ENCODE results near the gene LYPLAL1.

The LYPLAL1 gene

GRCh38 chr1:219173758-219174459 is at the start of gene LYPLAL1:
Gene LYPLAL1, plus strand, starts transcription at chr1:219173878. Its CDS starts 13 bp downstream, at chr1:219173891.
- DNase-seq: peak; percentile 89

DNA sequence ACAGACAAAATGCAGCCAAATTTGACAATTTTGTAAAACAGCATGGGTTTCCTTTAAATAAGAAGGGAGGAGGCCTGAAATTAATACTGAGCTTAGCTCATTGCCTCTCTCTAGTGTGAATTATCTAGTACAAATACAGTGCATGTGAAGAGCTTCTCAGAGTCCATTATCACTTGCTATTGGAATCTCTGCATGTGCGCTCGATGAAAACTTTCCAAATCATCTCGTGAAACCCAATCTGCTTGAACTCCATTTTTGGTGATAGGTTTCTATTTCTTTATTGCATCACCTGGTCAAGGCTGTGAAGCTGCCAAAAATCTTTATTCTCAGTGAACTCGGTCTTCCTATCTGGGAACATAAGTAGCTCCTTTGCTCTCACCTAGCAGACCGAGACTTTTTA is 49.5 kb upstream of the LYPLAL1 start:
- no peak for DNase-seq

- DNase-seq: no peak
Measured at GRCh38 chr1:219125342-219125741, 48.3 kb upstream of the LYPLAL1 start.

GRCh38 chr1:219126377-219126776 is 47.3 kb upstream of the LYPLAL1 start:
- DNase-seq: no peak

GRCh38 chr1:219128957-219129356 is 44.7 kb upstream of the LYPLAL1 start:
- no peak for DNase-seq

DNA sequence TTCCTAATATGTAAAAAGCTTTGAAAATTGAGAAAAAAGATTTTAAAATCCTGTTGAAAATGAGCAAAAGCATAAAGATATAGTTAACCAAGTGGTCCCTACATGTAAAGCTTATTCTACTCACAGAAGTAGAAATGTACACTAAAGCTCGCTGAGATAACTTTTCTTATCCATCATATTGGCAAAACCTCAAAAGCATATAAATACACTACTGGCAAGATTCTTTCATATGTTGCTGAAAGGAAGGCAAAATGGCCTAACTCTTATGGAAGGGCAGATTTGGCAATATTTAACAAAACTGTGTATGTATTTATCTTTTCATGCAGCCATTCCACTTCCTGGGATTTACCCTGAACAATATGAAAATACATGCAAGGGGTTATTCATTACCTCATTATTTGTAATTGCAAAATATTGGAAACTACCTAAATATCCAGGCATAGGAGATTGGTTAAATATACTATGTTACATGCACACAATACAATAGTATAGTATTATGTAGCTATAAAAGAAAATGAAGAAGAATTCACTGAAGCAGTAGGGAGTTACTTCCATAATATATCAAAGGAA is 43.2 kb upstream of the LYPLAL1 start:
- no peak for DNase-seq

- DNase-seq: no peak
Measured at GRCh38 chr1:219132939-219133338, 40.7 kb upstream of the LYPLAL1 start.

DNA sequence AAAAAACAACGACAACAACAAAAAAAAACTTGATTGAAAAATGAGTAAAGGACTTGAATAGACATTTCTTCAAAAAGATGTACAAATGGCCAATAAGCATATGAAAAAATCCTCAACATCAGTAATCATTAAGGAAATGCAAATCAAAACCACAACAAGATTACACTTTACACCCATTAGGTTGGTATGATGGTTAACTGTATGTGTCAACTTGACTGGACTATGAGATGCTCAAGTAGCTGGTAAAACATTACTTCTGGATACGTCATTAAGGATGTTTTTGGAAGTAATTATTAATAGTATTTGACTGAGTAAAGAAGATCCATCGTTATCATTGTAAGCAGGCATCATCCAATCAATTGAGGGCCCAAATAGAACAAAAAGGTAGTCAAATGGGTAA is 34.9 kb upstream of the LYPLAL1 start:
- DNase-seq: no peak

DNA sequence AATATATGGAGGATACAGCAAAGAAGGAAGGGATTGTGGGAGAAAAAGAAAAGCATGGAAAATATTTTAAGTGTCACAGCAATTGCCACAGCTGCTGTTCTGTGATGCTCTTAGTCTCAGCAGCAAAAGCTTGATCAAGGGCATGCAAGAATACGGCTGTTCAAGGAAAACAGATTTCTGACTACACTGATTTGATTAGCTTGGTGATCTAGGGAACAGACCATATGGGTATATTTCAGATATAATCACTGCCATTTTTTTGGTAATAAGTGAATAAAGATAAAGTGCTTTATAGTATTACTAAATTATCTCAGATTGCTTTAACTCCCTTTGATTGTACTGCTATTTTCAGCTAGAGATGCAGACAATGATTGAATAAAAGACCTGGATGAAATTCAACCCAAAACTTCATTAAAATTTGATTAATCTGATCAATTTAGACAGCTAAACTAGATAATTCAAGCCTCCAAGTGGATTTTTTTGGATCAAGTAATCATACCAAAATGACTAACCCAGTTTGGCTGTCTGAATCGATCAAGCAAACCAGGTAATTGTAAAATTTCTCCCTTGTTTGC is 33.3 kb upstream of the LYPLAL1 start:
- no peak for DNase-seq

GRCh38 chr1:219143735-219144134 is 29.9 kb upstream of the LYPLAL1 start:
- no peak for DNase-seq

DNA sequence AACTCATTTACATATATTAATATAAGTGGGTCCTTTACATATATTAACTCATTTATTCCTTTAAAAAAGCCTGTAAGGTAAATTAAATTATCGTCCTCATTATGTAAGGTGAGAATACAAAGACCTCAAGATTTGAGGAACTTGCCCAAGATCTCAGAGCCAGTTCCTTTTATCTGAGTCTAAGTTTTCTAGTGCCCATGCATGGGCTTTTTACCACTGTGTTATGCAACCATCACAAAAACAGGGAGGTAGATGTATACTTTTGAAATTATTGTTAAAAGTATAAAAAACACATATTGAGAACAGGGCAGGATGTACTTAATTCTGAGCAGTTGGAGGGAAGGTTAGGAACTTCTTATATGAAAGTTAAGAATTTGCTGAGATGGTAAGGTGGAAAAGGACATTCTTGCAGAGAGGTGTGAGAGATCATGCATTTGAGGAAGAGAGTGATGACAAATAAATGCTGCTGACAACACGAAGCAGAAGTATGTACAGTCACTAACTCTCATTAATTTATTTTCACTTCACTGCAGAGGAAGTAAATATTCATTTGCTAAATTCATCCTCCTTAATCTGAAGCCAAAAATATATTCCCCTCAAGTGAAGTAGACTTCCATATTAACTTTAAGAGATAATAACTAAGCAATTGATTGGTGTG is 28.9 kb upstream of the LYPLAL1 start:
- DNase-seq: no peak

DNA sequence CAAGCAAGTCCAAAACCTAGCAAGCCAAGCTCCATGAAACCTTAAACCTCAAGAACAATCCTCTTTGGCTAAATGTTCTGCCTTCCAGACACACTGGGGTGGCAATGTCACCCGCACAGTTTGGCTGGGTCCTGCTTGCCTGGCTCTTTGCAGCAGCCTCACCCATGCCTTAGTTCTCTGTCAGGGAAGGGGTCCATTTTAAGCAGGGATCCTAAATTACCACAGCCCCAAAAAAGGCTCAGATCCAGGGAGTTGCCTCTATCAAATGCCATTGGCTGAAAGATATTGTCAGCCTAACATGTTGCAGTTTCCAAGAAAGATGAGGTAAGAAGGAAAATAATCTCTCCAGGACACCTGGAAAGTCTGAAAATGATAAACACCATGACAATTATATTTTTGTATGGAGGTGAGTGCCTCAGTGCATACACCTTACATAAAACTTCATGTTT is 26.1 kb upstream of the LYPLAL1 start:
- DNase-seq: no peak

DNA sequence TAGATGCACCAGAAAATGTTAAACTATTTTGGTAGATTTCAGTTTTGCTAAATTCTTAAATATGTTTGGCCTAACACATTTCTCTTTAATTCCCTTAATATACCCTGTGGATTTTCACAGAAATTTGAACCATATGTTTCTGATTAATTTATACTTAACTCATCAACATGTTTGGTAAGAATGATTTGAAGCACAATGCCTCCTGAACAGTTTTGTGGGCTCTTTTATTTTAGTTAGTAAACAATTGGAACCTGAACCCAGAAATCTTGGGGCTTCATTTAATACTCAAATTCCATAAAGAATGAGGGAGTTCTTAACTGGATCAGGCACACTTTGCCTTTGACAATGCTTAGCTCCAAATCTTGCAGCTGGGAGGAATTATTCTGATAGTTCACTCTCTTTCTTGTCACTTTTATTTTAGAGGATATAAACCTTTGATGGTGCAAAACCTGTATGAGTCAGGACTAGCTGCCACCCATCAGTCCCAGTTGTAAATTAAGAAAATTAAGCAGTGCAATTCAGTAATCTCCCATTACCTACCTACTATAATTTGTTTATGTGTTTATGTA is 24.6 kb upstream of the LYPLAL1 start:
- DNase-seq: no peak

- DNase-seq: no peak
Measured at GRCh38 chr1:219149953-219150352, 23.7 kb upstream of the LYPLAL1 start.

- DNase-seq: no peak
Measured at GRCh38 chr1:219150913-219151312, 22.8 kb upstream of the LYPLAL1 start.

DNA sequence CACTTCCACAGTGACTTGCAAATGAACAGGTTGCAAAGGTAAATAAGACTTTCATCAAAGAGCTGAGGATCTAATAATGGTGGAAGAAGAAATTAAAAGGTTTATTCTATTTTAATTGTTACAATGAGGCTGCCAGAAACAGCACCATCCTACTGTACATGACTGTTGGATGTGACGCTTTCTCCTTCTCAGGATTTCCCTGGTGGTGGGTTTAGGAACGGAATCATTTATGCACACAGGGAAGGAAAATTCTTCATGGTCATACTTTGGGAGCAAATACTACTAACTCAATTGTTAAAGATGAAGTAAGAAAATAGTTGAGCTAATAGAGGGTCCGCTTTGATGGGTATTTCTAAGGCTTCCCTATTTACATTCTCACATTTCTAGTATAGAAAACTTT is 22.2 kb upstream of the LYPLAL1 start:
- DNase-seq: no peak

DNA sequence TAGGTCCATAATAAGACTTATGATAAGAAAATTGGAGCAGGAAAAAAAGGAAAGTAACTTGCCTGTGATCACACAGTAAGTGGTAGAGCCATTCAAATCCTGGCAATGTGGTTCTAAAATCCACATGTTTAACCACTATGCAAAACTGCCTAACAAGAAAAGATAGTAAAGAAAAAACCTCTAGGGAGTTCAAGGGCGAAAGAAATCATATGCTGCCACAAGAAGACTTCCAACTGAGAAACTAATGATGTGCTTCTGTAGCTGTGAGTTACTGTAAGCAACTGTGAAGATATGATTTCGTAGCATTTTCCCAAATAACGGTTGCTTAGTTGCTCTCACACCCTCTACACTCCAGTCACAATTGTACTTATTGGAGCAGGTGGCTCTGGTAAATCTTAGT is 20.9 kb upstream of the LYPLAL1 start:
- no peak for DNase-seq

DNA sequence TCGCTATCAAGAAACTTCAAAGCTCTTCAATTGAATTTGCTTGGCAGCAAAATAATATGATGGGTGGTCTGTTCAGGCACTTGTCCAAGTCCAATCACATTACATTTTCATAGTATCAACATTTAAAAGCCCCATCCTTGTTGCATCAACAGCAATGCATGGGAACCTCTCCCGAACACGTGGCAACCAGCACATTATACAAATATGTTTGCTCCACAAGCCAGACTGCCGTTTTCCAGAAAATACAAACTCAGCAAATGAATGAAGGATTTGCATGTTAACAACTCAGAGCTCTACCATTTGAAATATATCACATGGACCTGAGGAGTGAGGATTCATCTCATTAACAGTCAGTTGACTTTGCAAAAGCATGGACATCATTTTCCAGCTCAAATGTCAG is 20.0 kb upstream of the LYPLAL1 start:
- DNase-seq: no peak

GRCh38 chr1:219155135-219155534 is 18.5 kb upstream of the LYPLAL1 start:
- DNase-seq: no peak

DNA sequence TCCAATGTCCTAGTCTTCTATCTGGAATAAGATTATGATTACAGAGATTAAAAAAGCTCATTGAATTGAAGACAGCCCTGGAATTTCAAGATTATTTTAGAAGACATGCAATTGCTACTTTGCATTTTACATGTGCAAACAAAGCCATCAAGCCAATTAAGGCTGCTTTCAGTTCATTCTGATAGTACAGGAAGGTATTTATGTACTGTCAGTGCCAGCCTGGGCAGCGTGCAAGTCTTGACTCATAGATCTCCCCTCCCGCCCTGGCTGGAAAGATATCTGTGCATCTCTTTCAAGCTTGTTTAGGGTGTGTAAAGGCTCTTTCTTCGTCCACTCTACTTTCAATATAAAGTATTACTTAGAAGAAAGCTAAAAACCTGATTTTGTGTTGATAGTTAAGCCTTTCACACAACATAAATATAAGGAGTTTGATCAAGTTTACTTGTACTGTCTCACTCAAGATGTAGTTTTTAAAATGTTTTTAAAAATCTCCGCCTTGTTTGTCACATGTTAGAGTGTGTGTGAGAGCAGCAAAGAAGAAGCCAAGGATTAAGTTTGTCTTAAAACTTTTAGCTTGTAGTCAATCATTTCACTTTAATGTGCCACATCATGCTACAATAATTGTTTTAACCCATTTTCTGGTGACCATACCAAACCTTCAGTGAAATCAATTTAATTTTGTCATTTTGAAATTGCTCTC is 13.6 kb upstream of the LYPLAL1 start:
- no peak for DNase-seq

GRCh38 chr1:219160967-219161366 is 12.7 kb upstream of the LYPLAL1 start:
- DNase-seq: no peak

- DNase-seq: no peak
Measured at GRCh38 chr1:219161371-219161770, 12.3 kb upstream of the LYPLAL1 start.

- no peak for DNase-seq
Measured at GRCh38 chr1:219163401-219163954, 10.2 kb upstream of the LYPLAL1 start.
